Fibroblast of peridontal ligament (primary cell): ENCODE measurements around the gene ITGA6.

Experiments
- DNase-seq: peaks from one replicate; pipeline ENCODE4 v3.0.0-alpha.2; 2010; ENCODE audit errors: extremely low read depth

Gene ITGA6

DNA sequence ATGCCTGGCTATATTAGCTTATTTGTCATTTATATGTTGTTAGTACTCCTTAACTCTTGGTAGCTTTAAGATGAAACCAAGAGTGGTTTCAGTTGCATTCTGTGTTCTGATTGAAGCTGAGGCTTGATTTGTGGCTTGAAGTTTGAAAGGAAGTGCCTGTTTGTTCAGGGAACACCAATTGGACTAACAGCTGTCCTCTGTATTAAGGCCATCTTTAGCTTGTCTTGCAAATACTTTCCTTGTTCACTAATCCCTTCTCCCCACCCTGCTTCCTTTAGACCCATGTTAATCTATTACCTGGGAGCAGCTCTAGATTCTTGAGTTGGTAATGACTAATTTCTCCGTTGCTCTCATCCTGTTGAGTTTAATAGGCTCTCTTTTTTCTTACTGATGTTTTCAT is 13.4 kb downstream of the ITGA6 start:
- no peak for DNase-seq

DNA sequence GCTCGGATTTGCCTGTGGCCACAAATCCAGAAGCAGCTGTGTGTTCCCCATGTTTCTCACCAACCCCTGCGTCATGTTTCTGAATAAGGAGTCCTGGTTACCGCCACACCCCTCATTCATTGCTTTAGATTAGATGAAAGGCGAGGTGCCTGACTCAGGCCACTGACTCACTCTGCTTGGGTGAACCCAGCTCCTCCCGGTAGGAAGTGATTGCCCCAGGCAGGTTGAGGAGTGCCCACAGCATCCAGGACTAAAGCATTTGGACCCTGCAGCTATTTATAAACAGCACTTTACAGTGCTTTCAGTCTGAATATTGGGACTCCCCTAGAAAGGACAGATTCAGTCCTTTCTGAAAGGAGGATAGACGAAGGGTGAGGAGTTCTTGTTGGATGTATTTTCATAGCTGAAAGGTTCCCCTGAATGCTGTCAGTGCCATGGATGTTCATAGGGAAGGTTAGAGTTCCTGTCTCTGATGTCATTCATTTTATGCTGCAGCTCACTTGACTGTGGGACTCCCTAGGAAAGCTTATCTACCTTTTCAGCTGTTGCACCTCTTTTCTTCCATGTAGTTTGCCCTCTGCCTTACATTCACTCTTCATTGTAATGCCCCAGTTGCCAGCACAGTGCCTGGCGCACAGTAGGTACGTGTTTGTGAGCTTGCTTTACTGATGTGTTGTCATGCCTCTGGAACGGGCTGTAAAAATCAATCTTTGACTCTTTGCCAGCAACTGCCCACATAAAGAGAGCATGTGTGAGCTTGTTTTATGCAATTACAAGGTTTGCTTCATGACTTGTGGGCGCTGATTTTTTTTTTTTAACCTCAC is 14.9 kb downstream of the ITGA6 start:
- peak; percentile 77 for DNase-seq

GRCh38 chr2:172445851-172446250 is 18.5 kb downstream of the ITGA6 start:
- peak; percentile 62 for DNase-seq

DNA sequence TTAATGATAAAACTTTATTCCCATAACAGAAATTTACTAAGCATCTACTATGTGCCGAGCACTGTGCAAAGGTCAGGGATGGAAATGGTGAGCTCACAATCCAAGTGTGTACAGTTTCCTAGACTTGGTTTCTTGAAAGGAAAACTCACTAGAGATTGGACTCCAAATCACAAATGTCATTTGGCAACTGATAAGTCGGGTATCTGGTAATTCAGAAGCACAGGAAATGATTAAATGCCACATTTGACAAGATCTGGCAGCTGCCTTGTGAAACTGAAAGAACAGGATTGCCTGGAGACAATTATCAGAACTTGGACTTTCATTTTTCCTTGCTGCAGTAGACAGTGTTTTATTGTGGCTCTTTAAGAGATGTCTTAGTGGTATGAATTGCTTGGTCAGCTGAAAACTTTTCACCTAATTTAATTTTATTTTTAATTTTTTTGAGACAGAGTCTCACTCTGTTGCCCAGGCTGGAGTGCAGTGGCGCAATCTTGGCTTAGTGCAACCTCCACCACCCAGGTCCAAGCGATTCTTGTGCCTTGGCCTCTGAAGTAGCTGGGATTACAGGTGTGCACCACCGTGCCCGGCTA is 19.2 kb downstream of the ITGA6 start:
- peak; percentile 36 for DNase-seq

DNA sequence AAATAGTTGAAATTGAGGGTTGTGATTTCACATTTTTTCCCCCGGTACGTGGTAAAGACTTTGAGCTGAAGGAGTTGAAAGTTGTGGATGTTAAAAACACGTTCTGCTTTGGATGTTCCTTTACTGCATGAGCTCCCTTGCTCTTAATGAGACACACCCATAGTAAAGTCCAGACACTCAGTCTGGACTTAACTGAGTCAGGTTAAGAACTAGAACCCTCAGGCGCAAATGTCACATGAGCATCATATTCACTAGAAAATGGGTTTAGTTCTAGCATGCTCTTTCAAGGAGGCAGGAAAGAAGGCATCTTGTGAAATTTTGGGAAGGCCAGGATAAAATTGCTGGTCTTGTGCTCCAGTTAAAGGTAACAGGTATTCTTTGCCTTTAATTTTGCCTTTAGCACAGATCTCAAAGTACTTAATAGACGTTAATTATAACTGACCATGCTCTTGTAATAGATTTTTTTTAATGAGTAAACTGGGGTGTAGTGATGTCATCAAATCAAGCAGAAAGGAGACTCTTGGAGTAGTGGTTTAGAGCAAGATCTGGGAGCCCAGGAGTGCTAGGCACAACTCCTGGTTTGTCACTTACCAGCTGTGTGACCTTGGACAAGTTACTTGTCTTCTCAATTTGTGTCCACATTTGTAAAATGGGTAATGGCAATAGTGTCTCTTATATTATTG is 20.6 kb downstream of the ITGA6 start:
- DNase-seq: no peak

- no peak for DNase-seq
Observed at GRCh38 chr2:172448544-172449267, 21.3 kb downstream of the ITGA6 start.

- no peak for DNase-seq
Observed at GRCh38 chr2:172449911-172450550, 22.6 kb downstream of the ITGA6 start.

- no peak for DNase-seq
Observed at GRCh38 chr2:172451923-172452322, 24.5 kb downstream of the ITGA6 start.

- no peak for DNase-seq
Observed at GRCh38 chr2:172452845-172453244, 25.5 kb downstream of the ITGA6 start.

- no peak for DNase-seq
Observed at GRCh38 chr2:172454404-172455120, 27.2 kb downstream of the ITGA6 start.

DNA sequence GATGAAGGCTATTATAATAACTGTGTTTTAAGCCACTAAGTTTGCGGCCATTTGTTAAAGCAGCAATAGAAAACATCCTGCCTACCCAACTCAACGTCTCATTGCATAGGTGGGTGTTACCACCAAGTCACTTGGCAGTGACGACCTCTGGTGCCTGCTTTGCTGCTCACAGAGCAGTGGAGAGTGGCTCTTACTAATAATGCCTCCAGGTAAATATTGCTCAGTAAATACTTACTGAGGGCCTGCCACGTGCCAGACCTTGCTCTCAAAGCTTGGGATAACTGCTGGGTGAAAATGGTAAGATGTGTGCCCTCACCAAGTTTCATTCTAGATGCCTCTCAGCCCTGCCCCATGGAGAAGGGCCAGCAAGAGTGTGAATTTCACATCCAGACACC is 27.7 kb downstream of the ITGA6 start:
- no peak for DNase-seq

- no peak for DNase-seq
Observed at GRCh38 chr2:172456002-172456401, 28.6 kb downstream of the ITGA6 start.

DNA sequence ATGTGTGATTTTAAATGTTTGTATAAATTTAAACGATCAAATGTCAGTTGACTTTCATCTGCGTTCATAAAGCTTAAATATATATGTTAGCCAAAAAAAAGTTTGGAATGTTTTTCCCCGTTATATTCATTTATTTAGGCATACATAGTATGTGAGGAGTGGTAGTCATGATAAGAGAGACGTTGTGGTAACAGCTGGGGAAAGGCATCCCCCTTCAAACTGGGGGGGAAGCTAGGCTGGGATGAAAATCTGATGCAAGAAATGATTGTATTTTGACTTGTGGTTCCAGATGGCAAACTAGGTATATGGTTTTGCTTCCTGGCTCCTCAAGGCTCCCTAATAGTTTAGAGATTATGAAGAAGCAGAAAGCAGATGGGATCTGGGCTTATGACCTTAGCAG is 30.1 kb downstream of the ITGA6 start:
- no peak for DNase-seq

GRCh38 chr2:172458561-172459124 is 31.3 kb downstream of the ITGA6 start:
- DNase-seq: no peak

DNA sequence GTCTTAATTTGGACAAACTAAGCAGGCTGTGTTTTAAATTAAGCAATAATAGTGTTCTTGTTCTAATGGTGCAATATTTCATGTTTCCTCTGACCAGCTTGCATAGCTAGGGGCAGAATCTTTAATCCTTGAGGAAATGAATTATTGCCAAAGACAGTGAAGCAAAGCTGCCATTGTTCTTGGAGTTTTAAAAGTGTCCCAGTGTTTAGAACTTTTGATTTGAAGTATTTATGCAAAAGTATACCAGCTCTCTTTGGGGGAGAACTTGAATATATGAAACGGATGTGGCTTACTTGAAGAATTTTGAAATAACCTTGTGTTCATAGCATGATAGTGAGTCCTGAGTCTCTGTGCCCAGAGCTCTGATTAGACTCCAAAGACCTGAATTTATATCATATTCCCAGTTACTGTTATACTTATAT is 33.4 kb downstream of the ITGA6 start:
- peak; percentile 76 for DNase-seq

GRCh38 chr2:172461591-172462372 is 34.4 kb downstream of the ITGA6 start:
- no peak for DNase-seq

GRCh38 chr2:172462373-172462848 is 35.0 kb downstream of the ITGA6 start:
- no peak for DNase-seq

GRCh38 chr2:172462849-172463381 is 35.5 kb downstream of the ITGA6 start:
- no peak for DNase-seq

DNA sequence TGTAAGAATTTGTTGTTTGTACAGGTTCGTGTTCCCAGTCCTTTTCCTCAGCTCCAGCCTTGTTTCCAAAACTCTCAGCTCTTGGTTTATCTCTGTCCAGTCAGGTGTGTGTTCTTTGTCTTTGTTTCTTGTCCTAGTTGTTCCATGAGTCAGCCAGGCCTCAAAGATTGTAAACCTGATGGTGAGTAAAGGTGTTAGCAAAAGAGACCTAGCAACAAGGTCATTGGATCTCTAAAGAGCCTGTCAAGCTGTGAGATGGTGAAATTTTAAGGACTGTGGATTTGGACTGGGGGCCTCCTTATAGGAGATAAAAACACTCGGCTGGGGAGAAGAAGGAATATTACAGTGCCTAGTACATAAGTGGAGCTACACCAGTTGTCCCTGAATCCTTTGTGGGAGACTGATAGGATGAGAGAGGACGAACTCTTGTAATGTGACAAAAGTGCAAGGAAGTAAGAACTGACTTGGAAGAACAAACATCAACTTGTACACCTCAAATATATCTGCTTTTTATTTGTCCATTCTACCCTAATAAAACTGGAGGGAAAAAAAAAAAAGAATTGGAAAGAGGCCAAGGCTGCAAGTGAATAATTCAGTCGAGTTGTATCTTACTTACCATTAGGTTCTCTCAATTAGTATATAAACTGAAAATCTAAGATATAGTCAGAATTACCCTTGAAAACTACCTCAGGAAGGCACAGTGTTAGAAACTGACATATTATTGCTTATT is 37.2 kb downstream of the ITGA6 start:
- DNase-seq: no peak
